OCI-LY1 (cell line): Measurements from ENCODE around the gene DPF3.

ENCODE experiments used
- H2AFZ ChIP-seq: fragments of 200-600 bp; sonication (generic), shearing (Covaris generic); 2 replicates; pipeline ENCODE4 v1.6.0; 2014; ENCODE audit warnings: antibody characterized with exemption, mild to moderate bottlenecking, low read length
- H3F3A ChIP-seq: fragments of 200-600 bp; sonication (generic), shearing (Covaris generic); 2 replicates; pipeline ENCODE4 v1.6.0; 2014; ENCODE audit warnings: mild to moderate bottlenecking, antibody characterized with exemption, low read length, moderate library complexity; ENCODE audit not compliant: insufficient read depth
- H3K27ac ChIP-seq: fragments of 200-600 bp; sonication (generic); 2 replicates; pipeline ENCODE4 v1.5.1; 2014; ENCODE audit warnings: low read length, mixed run types, mild to moderate bottlenecking, low read depth; ENCODE audit not compliant: poor library complexity, severe bottlenecking
- H3K27me3 ChIP-seq: fragments of 200-600 bp; sonication (generic); 2 replicates; pipeline ENCODE4 v1.6.0; 2014; ENCODE audit warnings: antibody characterized with exemption, mild to moderate bottlenecking, low read length, moderate library complexity; ENCODE audit not compliant: insufficient read depth
- H3K36me3 ChIP-seq: fragments of 200-600 bp; sonication (generic); 2 replicates; pipeline ENCODE4 v1.6.1; 2014; ENCODE audit warnings: mild to moderate bottlenecking, antibody characterized with exemption, low read length, moderate library complexity, mixed read lengths; ENCODE audit not compliant: insufficient read depth
- H3K4me1 ChIP-seq: fragments of 200-600 bp; sonication (generic); 2 replicates; pipeline ENCODE4 v1.5.1; 2014; ENCODE audit warnings: mild to moderate bottlenecking, low read length, moderate library complexity; ENCODE audit not compliant: insufficient read depth, severe bottlenecking
- H3K4me2 ChIP-seq: fragments of 200-600 bp; sonication (generic), shearing (Covaris generic); 2 replicates; pipeline ENCODE4 v1.6.1; 2014; ENCODE audit warnings: low read length
- H3K4me3 ChIP-seq: fragments of 200-600 bp; sonication (generic); 2 replicates; pipeline ENCODE4 v1.5.1; 2014; ENCODE audit warnings: low read length, low read depth, mild to moderate bottlenecking, mixed read lengths; ENCODE audit not compliant: poor library complexity, severe bottlenecking
- H3K79me2 ChIP-seq: fragments of 200-600 bp; shearing (Covaris generic); 2 replicates; pipeline ENCODE4 v1.6.1; 2016; ENCODE audit warnings: mixed run types, low read length, mixed read lengths; ENCODE audit not compliant: insufficient read depth
- H3K9ac ChIP-seq: fragments of 200-600 bp; sonication (generic), shearing (Covaris generic); 2 replicates; pipeline ENCODE4 v1.6.1; 2014; ENCODE audit warnings: mild to moderate bottlenecking, low read length, mixed read lengths
- H3K9me2 ChIP-seq: fragments of 200-600 bp; sonication (generic), shearing (Covaris generic); 2 replicates; pipeline ENCODE4 v1.6.1; 2014; ENCODE audit warnings: low read depth, mild to moderate bottlenecking, low read length, mixed read lengths
- H3K9me3 ChIP-seq: fragments of 200-600 bp; shearing (Covaris generic); 2 replicates; pipeline ENCODE4 v1.6.1; 2014; ENCODE audit warnings: low read length, mixed read lengths
- H4K20me1 ChIP-seq: fragments of 200-600 bp; sonication (generic), shearing (Covaris generic); 2 replicates; pipeline ENCODE4 v1.6.0; 2016; ENCODE audit warnings: mild to moderate bottlenecking, low read length; ENCODE audit not compliant: insufficient read depth
- EZH2 ChIP-seq: fragments of 200-600 bp; sonication (generic), shearing (Covaris generic); IDR thresholded peaks from 2 replicates; pipeline ENCODE4 v1.8.0; 2017; ENCODE audit warnings: borderline replicate concordance, mixed run types, mild to moderate bottlenecking, antibody characterized with exemption, low read length, moderate library complexity, mixed read lengths
- TF ChIP-seq, protein P1 (sequence below): fragments of 200-600 bp; sonication (generic), shearing (Covaris generic); IDR thresholded peaks from 2 replicates; pipeline ENCODE4 v1.5.1; 2017; ENCODE audit warnings: mild to moderate bottlenecking, antibody characterized with exemption, low read length, moderate library complexity, mixed read lengths

Gene DPF3

DNA sequence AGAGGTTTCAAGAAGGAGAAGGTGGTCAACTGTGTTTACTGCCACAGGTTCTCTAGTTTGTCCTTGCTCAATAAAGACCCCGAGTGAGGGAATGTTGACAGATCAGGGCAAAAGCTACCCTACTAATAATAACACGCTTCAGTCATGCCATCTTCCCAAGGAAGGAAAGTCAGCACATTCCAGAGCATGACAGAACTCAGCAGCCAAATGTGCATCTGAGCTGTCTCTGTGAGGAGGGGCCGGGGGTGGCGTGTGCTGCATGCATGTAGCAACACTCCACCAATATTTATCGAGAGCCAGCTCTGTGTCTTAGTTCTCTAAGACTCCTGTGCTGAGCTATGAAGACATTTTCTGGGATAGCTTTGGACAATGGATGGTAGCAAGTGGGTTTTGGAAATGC, 260.4 kb downstream of the DPF3 start:
- Histone ChIP-seq H3F3A (no peaks in the 10 kb centered on the region), H3K27ac (no peak overlapping the region), H2AFZ (no peak overlapping the region), H3K4me1 (no peaks in the 10 kb centered on the region), H4K20me1 (no peaks in the 10 kb centered on the region), H3K4me2 (no peak overlapping the region), H3K36me3 (no peaks in the 10 kb centered on the region), H3K27me3 (no peaks in the 10 kb centered on the region), H3K9me2 (no peaks in the 10 kb centered on the region), H3K9me3 (no peaks in the 10 kb centered on the region), H3K79me2 (no peaks in the 10 kb centered on the region), H3K4me3 (no peak overlapping the region), H3K9ac (no peak overlapping the region)
- TF ChIP-seq, protein P1, sequence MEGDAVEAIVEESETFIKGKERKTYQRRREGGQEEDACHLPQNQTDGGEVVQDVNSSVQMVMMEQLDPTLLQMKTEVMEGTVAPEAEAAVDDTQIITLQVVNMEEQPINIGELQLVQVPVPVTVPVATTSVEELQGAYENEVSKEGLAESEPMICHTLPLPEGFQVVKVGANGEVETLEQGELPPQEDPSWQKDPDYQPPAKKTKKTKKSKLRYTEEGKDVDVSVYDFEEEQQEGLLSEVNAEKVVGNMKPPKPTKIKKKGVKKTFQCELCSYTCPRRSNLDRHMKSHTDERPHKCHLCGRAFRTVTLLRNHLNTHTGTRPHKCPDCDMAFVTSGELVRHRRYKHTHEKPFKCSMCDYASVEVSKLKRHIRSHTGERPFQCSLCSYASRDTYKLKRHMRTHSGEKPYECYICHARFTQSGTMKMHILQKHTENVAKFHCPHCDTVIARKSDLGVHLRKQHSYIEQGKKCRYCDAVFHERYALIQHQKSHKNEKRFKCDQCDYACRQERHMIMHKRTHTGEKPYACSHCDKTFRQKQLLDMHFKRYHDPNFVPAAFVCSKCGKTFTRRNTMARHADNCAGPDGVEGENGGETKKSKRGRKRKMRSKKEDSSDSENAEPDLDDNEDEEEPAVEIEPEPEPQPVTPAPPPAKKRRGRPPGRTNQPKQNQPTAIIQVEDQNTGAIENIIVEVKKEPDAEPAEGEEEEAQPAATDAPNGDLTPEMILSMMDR: no peak
- no peak for TF ChIP-seq EZH2

DNA sequence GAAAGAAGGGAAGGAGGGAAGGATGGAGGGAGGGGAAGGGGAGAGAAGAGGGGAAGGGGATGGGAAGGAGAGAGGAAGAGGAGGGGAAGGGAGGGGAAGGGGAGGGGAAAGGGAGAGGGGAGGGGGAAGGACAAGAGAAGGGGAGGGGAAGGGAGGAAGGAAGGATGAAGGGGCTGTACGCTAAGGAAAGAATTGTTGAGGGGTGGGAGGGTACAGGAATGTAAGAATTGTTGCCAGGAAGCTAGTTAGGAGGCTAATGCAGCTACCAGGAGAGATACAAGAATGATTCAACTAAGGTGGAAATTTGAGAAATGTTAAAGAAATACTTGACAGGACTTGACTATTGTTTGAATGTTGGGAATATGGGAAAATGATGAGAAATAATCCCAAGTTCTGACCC, 261.2 kb downstream of the DPF3 start:
- Histone ChIP-seq H3K27me3 (no peaks in the 10 kb centered on the region), H3K9ac (no peak overlapping the region), H3K79me2 (no peaks in the 10 kb centered on the region), H2AFZ (no peak overlapping the region), H4K20me1 (no peaks in the 10 kb centered on the region), H3K9me2 (no peaks in the 10 kb centered on the region), H3K27ac (no peak overlapping the region), H3K4me3 (no peak overlapping the region), H3F3A (no peaks in the 10 kb centered on the region), H3K4me1 (no peaks in the 10 kb centered on the region), H3K36me3 (no peaks in the 10 kb centered on the region), H3K4me2 (no peak overlapping the region), H3K9me3 (0 out of 2 replicates have a peak, but pooled peaks cover under 1% of the 10 kb centered on the region)
- TF ChIP-seq EZH2: no peak
- TF ChIP-seq, protein P1: no peak

DNA sequence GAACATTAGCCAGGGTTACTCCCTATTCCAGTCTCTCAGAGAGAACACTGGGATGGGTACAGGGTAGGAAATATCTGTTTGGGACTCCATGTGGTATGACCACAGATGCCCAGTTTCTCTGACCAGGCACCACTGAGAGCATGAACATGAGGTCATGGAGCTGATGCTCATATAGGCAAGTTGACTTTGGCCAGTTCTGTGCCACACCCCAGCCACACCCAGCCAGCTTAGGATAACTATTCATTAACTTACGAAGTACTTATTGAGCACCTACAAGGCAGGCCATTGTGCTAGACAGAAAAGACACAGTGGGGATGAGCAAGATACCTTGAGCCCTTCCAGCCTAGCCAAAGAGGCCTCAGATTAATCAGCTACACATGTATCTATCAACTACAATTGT, 262.5 kb downstream of the DPF3 start:
- Histone ChIP-seq H3K27me3 (no peaks in the 10 kb centered on the region), H3K4me1 (no peaks in the 10 kb centered on the region), H3K9ac (no peak overlapping the region), H2AFZ (no peak overlapping the region), H3K27ac (no peak overlapping the region), H3K9me3 (0 out of 2 replicates have a peak, but pooled peaks cover 9% of the 10 kb centered on the region), H4K20me1 (no peaks in the 10 kb centered on the region), H3K4me3 (no peak overlapping the region), H3F3A (no peaks in the 10 kb centered on the region), H3K4me2 (no peak overlapping the region), H3K36me3 (no peaks in the 10 kb centered on the region), H3K9me2 (no peaks in the 10 kb centered on the region), H3K79me2 (no peaks in the 10 kb centered on the region)
- no peak for TF ChIP-seq EZH2
- TF ChIP-seq, protein P1: no peak
